K562 (cell line): Measurements from ENCODE around the gene MEIKIN. TPM values are rescaled to one million over a fixed set of nuclear protein-coding genes. Genes with fewer than 3 reads are reported as not detected.

ENCODE experiments used
- ARHGAP35 ChIP-seq: fragments of 450-650 bp; IDR thresholded peaks from 2 replicates; pipeline ENCODE4 v1.6.1; 2018; ENCODE audit not compliant: partially characterized antibody
- GATAD2A ChIP-seq: fragments of 450-650 bp; IDR thresholded peaks from 2 replicates; pipeline ENCODE4 v1.6.1; 2017
- LEF1 ChIP-seq: fragments of 450-650 bp; IDR thresholded peaks from 2 replicates; pipeline ENCODE4 v1.6.1; 2016; ENCODE audit warnings: mild to moderate bottlenecking
- NFRKB ChIP-seq: fragments of 450-650 bp; IDR thresholded peaks from 2 replicates; pipeline ENCODE4 v1.6.1; 2016; ENCODE audit warnings: low read depth
- NR3C1 ChIP-seq: sonication (generic); formaldehyde crosslinking; IDR thresholded peaks from 2 replicates; pipeline ENCODE4 v1.8.1; 2022; ENCODE audit warnings: missing genetic modification reagents
- PYGO2 ChIP-seq: fragments of 450-650 bp; IDR thresholded peaks from 2 replicates; pipeline ENCODE4 v1.6.1; 2016; ENCODE audit warnings: mild to moderate bottlenecking, missing genetic modification characterization, moderate library complexity, missing compliant biosample characterization
- RFX1 ChIP-seq: fragments of 450-650 bp; IDR thresholded peaks from 2 replicates; pipeline ENCODE4 v1.6.1; 2016; ENCODE audit warnings: mild to moderate bottlenecking, moderate library complexity
- RHOXF2B ChIP-seq: fragments of 250-450 bp; sonication (Bioruptor Pico); conservative IDR thresholded peaks from 2 replicates; pipeline ENCODE4 v1.5.1; 2021
- TCF3 ChIP-seq: sonication (generic); formaldehyde crosslinking; IDR thresholded peaks from 2 replicates; pipeline ENCODE4 v1.4.0; 2020; ENCODE audit warnings: mild to moderate bottlenecking, missing genetic modification reagents
- ZNF589 ChIP-seq: fragments of 200-800 bp; sonication (Bioruptor generic); IDR thresholded peaks from 2 replicates; pipeline ENCODE4 v1.6.1; 2016; ENCODE audit warnings: low read depth, missing genetic modification characterization, missing compliant biosample characterization
- ZNF764 ChIP-seq: fragments of 250-450 bp; sonication (Bioruptor Pico); IDR thresholded peaks from 2 replicates; pipeline ENCODE4 v1.4.0; 2020; ENCODE audit warnings: low read depth, mild to moderate bottlenecking, moderate library complexity
- polyA plus RNA-seq, 8 experiments: library from polyadenylated mRNA; depleted of rRNA in 4 of 8; stranded (reverse) in 5 of 8; unstranded in 3 of 8; fragments of >200 nt; fragmentation: Nextera tagmentation in 2 of 8; fragmentation: Illumina TruSeq in 1 of 8; extraction: Ambion mirVana in 2 of 8; extraction: Trizol in 1 of 8; gene quantifications; 2 replicates each; pipeline versions ENCODE4 v1.2.1 to v1.2.3, GENCODE V29; 2011 to 2014; ENCODE audit warnings: inconsistent platforms in 1 of 8, missing spikeins in 1 of 8
- total RNA-seq, 7 experiments: library from RNA; depleted of rRNA in 6 of 7; stranded (reverse); fragments of >200 nt in 6 of 7; fragmentation: Illumina TruSeq in 2 of 7; extraction: Trizol in 2 of 7; gene quantifications; 2 replicates each; pipeline versions ENCODE4 v1.2.1 to v1.2.3, GENCODE V29; 2011 to 2021; ENCODE audit warnings: low replicate concordance in 1 of 7
- TF ChIP-seq, protein P1 (sequence below): fragments of 250-450 bp; sonication (Bioruptor Pico); IDR thresholded peaks from 2 replicates; pipeline ENCODE4 v1.4.0; 2020; ENCODE audit warnings: mild to moderate bottlenecking, moderate library complexity, borderline replicate concordance
- TF ChIP-seq, protein P2 (sequence below): fragments of 450-650 bp; IDR thresholded peaks from 2 replicates; pipeline ENCODE4 v1.6.1; 2017; ENCODE audit warnings: antibody characterized with exemption, mild to moderate bottlenecking
- TF ChIP-seq, protein P3 (sequence below): fragments of 250-450 bp; sonication (Bioruptor Pico); IDR thresholded peaks from 2 replicates; pipeline ENCODE4 v1.8.0; 2021; ENCODE audit warnings: moderate library complexity, mild to moderate bottlenecking, inconsistent platforms
- TF ChIP-seq, protein P4 (sequence below): sonication (generic); formaldehyde crosslinking; IDR thresholded peaks from 2 replicates; pipeline ENCODE4 v1.8.0; 2023; ENCODE audit warnings: missing genetic modification reagents, mild to moderate bottlenecking, borderline replicate concordance

The MEIKIN gene
- total and polyA plus RNA-seq, 9 of the 15 experiments (the other 6 are each of a cell fraction or from before 2014, with no cell fraction given), result 0.18 TPM; not detected in 8

DNA sequence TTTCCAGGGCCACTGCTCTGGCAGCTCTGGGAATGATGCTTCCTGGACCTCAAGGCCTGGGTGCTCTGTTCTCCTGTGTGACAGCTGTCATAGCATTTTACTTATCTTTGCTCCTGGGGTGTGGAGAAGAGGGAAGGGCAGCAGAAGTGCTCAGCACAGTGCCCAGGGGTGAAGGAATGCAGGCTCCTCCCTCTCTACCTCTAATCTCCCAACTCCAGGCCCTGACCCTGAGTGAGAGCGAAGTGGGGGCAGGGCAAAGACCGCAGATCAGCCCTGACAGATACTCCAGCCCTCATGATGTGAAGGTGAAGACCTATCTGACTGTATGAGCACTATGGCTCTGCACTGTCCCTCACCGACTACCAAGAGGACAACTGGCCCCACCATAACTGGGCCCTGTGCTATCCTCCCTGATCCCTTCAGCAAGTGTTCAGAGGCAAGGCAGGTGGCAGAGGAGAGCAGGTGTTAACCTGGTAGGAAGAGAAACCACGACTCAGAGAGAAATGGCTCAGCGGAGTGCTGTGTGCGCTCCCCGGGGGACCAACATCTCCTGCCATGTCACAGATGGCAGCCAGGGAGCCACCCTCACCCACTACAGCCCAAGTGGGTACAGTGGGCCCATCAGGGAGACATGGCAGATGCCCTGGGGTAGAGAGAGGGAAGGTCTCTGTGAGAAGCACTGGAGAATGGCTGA, 49.2 kb upstream of the MEIKIN start (continued):
- TF ChIP-seq NR3C1, result no peak
- no peak for TF ChIP-seq RFX1
- TF ChIP-seq PYGO2 (tag), result no peak
- TF ChIP-seq NFRKB, result no peak
- TF ChIP-seq, protein P1, sequence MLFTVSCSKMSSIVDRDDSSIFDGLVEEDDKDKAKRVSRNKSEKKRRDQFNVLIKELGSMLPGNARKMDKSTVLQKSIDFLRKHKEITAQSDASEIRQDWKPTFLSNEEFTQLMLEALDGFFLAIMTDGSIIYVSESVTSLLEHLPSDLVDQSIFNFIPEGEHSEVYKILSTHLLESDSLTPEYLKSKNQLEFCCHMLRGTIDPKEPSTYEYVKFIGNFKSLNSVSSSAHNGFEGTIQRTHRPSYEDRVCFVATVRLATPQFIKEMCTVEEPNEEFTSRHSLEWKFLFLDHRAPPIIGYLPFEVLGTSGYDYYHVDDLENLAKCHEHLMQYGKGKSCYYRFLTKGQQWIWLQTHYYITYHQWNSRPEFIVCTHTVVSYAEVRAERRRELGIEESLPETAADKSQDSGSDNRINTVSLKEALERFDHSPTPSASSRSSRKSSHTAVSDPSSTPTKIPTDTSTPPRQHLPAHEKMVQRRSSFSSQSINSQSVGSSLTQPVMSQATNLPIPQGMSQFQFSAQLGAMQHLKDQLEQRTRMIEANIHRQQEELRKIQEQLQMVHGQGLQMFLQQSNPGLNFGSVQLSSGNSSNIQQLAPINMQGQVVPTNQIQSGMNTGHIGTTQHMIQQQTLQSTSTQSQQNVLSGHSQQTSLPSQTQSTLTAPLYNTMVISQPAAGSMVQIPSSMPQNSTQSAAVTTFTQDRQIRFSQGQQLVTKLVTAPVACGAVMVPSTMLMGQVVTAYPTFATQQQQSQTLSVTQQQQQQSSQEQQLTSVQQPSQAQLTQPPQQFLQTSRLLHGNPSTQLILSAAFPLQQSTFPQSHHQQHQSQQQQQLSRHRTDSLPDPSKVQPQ (CRISPR knock-in tag), result no peak
- TF ChIP-seq, protein P2, sequence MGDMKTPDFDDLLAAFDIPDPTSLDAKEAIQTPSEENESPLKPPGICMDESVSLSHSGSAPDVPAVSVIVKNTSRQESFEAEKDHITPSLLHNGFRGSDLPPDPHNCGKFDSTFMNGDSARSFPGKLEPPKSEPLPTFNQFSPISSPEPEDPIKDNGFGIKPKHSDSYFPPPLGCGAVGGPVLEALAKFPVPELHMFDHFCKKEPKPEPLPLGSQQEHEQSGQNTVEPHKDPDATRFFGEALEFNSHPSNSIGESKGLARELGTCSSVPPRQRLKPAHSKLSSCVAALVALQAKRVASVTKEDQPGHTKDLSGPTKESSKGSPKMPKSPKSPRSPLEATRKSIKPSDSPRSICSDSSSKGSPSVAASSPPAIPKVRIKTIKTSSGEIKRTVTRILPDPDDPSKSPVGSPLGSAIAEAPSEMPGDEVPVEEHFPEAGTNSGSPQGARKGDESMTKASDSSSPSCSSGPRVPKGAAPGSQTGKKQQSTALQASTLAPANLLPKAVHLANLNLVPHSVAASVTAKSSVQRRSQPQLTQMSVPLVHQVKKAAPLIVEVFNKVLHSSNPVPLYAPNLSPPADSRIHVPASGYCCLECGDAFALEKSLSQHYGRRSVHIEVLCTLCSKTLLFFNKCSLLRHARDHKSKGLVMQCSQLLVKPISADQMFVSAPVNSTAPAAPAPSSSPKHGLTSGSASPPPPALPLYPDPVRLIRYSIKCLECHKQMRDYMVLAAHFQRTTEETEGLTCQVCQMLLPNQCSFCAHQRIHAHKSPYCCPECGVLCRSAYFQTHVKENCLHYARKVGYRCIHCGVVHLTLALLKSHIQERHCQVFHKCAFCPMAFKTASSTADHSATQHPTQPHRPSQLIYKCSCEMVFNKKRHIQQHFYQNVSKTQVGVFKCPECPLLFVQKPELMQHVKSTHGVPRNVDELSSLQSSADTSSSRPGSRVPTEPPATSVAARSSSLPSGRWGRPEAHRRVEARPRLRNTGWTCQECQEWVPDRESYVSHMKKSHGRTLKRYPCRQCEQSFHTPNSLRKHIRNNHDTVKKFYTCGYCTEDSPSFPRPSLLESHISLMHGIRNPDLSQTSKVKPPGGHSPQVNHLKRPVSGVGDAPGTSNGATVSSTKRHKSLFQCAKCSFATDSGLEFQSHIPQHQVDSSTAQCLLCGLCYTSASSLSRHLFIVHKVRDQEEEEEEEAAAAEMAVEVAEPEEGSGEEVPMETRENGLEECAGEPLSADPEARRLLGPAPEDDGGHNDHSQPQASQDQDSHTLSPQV, result peak; percentile 55; the same call in 1 of the 2 replicates
- TF ChIP-seq TCF3 (CRISPR knock-in tag), result peak; percentile 99
- TF ChIP-seq LEF1, result peak; percentile 96
- TF ChIP-seq ARHGAP35, result no peak
- TF ChIP-seq, protein P3, sequence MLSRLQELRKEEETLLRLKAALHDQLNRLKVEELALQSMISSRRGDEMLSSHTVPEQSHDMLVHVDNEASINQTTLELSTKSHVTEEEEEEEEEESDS (CRISPR knock-in tag), result no peak
- TF ChIP-seq RHOXF2B (CRISPR knock-in tag), result no peak
- no peak for TF ChIP-seq ZNF764 (CRISPR knock-in tag)
- peak; percentile 81; the same call in 1 of the 2 replicates for TF ChIP-seq ZNF589
- TF ChIP-seq, protein P4, sequence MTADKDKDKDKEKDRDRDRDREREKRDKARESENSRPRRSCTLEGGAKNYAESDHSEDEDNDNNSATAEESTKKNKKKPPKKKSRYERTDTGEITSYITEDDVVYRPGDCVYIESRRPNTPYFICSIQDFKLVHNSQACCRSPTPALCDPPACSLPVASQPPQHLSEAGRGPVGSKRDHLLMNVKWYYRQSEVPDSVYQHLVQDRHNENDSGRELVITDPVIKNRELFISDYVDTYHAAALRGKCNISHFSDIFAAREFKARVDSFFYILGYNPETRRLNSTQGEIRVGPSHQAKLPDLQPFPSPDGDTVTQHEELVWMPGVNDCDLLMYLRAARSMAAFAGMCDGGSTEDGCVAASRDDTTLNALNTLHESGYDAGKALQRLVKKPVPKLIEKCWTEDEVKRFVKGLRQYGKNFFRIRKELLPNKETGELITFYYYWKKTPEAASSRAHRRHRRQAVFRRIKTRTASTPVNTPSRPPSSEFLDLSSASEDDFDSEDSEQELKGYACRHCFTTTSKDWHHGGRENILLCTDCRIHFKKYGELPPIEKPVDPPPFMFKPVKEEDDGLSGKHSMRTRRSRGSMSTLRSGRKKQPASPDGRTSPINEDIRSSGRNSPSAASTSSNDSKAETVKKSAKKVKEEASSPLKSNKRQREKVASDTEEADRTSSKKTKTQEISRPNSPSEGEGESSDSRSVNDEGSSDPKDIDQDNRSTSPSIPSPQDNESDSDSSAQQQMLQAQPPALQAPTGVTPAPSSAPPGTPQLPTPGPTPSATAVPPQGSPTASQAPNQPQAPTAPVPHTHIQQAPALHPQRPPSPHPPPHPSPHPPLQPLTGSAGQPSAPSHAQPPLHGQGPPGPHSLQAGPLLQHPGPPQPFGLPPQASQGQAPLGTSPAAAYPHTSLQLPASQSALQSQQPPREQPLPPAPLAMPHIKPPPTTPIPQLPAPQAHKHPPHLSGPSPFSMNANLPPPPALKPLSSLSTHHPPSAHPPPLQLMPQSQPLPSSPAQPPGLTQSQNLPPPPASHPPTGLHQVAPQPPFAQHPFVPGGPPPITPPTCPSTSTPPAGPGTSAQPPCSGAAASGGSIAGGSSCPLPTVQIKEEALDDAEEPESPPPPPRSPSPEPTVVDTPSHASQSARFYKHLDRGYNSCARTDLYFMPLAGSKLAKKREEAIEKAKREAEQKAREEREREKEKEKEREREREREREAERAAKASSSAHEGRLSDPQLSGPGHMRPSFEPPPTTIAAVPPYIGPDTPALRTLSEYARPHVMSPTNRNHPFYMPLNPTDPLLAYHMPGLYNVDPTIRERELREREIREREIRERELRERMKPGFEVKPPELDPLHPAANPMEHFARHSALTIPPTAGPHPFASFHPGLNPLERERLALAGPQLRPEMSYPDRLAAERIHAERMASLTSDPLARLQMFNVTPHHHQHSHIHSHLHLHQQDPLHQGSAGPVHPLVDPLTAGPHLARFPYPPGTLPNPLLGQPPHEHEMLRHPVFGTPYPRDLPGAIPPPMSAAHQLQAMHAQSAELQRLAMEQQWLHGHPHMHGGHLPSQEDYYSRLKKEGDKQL (CRISPR knock-in tag), result no peak
- no peak for TF ChIP-seq GATAD2A
